ENCODE data around the gene PROCA1.
A peak's percentile ranks its signal among the peaks of the same experiment; 100 is the strongest.

The PROCA1 gene, protein sequence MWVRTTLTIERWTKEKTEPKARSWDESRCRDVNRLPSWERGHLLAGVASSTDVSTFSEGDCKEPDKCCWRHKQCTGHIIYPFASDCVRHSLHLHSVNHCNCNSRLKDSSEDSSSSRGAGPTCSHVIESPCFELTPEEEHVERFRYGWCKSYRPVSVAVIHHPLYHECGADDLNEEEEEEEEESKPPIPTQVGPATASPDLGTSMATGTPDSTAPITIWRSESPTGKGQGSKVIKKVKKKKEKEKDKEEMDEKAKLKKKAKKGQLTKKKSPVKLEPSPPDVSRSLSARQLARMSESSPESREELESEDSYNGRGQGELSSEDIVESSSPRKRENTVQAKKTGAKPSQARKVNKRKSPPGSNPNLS

DNA sequence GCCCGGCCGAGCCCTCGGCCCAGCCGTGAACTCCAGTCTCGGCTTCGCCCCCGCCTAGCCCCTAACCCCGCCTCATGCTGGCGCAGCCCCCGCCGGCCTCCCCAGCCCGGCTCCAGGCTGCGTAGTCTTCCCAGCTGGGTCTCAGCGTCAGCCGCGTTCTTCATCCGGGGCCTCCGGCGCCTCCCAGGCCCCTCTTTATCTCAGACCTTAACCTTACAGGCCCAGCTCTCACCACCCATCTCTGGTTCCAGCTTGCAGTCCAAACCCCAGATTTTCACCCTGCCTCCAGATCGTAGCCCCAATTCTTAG lies at the start of gene PROCA1:
PROCA1 (minus strand) TSS at position 166 of the 309 bp plus-strand sequence. CDS start 228 bp downstream, outside the sequence.
- DNase-seq (ENCODE audit: low spot score), result no peak

DNA sequence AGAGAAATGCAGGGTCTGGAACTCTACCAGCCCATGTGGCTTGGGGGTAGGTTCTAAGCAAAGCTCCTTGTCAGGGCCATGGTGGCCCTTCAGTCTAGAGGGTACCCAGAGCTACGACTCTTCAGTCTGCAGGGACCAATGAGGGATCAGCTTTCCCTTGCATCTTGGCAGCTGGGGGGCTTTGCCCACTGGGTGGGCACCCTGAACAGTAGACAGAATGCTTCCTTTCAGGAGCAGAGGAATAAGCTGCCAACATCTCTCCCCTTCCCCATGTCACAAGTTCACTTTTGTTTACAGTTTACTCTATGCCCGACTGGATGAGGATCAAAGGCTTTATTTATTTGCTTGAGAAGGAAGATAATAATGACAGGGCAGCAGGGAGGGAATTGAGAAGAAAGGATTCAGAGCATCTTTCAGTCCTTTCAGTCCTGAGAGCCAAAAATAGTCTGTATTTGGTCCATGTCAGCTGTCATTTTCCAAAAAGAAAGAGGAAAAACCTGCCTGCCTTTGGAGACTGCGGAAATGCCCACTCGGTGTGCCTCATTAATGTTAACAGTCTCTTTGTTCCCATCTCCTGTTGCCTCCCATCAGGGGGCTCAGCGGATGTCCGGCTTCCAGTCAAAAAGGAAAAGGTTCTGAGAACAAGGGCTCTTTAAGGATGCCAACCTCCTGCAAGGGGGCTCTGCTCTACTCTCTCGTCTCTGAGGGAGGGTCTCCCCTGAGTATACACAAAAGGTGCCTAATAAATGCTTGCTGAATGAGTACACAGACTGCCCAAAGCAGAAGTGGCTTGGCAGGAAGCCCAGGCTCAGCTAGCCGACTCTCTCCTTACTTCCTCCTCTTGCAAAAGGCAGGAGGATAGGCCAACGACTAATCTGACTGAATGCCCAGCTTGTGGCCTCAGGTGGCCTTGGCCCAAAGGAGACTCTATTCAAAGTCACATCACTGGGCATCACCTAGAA lies 49.2 kb upstream of the PROCA1 start:
- no peak for DNase-seq (ENCODE audit: low spot score)

DNA sequence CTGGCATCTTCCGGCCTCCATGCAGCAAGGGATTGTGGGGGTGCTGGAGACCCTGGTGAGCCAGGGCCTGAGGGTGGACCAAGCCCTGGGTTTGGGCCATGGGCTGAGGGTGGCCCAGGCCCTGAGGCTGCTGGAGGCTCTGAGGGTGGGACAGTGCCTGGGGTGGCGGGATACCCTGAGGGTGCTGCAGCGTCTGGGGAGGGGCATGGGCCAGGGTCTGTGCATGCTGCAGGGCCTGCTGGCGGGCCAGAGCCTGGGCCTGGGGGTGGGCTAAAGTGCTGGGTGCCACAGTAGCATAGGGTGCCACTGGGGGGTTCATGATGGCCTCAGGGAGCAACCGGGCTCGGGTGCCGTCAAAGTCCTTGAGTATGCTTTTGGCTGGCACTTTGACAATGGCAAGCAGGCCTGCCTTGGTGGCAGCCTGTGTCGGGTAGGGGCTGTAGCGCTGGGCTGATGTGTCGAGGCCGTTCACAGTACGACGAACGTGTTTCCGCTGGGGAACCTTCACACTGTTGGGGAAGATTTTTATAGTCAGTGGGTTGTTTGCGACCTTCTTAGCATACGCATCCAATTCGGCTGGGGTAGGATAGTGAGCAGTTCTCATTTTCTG lies 47.7 kb upstream of the PROCA1 start:
- DNase-seq (ENCODE audit: low spot score), result no peak

DNA sequence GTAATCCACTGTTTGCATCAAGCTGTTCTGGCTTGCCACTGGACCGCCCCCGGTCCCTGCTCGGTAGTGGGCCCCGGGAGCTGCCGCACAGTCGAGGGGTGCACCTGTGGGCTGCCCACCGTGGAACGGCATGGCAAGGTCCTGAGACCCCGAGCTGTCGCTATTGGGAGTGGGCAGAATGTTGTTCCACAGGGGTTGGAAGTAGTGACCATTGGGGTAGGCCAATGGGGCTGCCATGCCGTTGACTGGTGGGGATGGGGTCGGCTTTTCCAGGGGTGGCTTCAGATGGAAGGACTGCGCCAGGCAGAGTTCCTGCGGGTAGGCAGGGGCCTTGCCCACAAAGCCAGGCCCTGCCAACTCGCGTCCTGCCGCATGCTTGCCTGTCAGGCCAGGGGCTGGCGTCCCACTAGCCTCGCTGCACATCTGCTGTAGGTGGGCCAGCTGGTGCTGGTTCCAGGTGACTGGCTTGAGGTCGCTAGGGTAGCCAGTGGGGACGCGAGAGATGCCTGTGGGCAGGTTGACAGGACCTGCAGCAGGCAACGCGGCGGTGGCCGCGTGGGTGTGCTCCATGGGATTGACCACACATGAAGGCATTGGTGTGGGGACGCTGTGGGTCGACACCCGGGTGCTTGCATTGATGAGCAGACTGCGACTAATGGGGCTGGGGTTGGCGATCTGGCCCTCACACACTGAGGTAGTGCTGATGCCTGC lies 46.9 kb upstream of the PROCA1 start:
- DNase-seq (ENCODE audit: low spot score), result no peak

GRCh38 chr17:28756049-28756804 lies 44.5 kb upstream of the PROCA1 start:
- no peak for DNase-seq (ENCODE audit: low spot score)

DNA sequence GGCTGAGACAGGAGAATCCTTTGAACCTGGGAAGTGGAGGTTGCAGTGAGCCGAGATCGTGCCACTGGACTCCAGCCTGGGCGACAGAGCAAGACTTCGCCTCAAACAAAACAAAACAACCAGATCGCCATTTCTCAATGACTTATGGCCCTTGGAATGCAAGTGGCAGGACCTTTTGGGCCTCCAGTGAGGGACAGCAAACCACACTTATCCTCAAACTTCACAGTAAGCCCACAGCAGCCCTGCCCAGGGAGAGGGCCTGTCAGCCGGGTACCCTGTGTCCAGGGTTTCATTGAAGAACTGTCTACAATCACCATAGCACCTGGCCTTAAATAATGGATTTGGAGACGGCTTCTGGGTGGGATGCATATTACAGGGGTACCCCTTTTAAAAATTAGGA lies 43.8 kb upstream of the PROCA1 start:
- no peak for DNase-seq (ENCODE audit: low spot score)

DNA sequence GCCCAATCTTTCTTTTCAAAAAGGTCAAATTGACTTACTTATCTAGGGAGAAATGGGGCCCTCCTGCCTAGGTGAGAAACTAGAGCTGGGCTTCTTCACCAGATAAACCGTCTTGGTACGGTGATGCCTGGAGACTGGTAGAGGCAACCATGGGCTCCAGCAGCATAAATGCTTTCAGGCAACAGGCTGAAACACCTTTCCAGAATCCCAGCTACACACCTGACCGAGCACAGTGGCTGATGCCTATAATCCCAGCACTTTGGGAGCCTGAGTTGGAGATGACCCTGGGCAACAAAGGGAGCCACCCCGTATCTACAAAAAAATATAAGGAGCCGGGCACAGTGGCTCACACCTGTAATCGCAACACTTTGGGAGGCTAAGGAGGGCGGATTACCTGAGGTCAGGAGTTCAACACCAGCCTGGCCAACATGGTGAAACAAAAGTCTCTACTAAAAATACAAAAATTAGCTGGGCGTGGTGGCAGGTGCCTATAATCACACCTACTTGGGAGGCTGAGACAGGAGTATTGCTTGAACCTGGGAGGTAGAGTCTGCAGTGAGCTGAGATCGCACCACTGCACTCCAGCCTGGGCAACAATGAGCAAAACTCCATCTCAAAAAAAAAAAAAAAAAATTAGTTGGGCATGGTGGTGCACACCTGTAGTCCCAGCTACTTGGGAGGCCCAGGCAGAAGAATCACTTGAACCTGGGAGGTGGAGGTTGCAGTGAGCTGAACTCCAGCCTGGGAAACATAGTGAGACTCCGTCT lies 40.1 kb upstream of the PROCA1 start:
- no peak for DNase-seq (ENCODE audit: low spot score)

DNA sequence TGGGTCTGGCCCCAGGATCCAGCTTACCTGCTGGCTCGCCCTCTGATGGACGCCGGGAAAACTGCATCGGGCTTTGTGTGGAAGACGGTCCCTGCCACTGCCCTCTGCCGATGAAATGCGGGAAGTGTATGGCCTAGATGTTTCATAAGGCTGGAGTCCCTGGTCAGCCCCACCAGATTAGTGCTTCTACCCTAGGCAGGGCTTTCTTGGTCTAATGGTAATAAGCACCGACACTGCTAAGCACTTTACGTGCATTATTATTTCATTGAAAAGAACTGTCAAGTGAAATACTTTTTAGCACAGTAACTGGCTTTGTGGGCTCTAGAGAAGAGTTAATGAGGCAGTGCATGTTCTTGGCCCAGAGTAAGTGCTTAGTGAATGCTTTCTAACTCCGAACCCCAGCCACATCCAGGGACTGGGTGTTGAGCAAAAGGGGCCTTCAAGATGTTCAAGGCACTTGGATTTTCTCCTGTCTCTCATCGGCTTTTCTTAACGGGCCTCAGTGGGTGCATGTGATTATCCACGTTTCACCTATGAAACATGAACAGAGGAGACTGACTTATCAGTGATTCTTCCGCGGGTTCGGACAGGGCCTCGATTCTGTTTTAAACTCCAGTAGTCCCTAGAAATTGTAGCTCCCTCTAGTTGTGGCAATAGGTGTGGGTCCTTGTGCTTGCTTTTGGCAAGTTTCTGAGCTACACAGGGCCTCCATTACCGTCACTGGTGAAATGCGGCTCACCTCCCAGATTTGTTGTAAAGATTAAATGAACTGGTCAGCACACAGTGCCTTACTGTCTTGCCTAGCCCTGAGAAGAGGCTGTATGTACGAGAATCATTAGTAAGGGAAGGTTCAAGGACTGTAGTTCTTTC lies 38.7 kb upstream of the PROCA1 start:
- peak; percentile 86 for DNase-seq (ENCODE audit: low spot score)

GRCh38 chr17:28749516-28750177 lies 38.0 kb upstream of the PROCA1 start:
- DNase-seq (ENCODE audit: low spot score), result no peak

DNA sequence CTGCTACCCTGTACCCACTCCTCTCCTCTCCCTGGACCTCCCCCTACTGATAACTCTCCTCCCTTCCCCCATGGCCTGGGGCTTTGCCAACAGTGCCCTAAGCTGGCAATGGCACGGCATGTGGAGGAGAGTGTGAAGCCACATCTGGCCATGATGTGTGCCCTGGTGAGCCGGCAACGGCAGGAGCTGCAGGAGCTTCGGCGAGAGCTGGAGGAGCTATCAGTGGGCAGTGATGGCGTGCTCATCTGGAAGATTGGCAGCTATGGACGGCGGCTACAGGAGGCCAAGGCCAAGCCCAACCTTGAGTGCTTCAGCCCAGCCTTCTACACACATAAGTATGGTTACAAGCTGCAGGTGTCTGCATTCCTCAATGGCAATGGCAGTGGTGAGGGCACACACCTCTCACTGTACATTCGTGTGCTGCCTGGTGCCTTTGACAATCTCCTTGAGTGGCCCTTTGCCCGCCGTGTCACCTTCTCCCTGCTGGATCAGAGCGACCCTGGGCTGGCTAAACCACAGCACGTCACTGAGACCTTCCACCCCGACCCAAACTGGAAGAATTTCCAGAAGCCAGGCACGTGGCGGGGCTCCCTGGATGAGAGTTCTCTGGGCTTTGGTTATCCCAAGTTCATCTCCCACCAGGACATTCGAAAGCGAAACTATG lies 37.3 kb upstream of the PROCA1 start:
- no peak for DNase-seq (ENCODE audit: low spot score)

GRCh38 chr17:28747801-28748750 lies 36.4 kb upstream of the PROCA1 start:
- no peak for DNase-seq (ENCODE audit: low spot score)

GRCh38 chr17:28747051-28747691 lies 35.5 kb upstream of the PROCA1 start:
- no peak for DNase-seq (ENCODE audit: low spot score)

DNA sequence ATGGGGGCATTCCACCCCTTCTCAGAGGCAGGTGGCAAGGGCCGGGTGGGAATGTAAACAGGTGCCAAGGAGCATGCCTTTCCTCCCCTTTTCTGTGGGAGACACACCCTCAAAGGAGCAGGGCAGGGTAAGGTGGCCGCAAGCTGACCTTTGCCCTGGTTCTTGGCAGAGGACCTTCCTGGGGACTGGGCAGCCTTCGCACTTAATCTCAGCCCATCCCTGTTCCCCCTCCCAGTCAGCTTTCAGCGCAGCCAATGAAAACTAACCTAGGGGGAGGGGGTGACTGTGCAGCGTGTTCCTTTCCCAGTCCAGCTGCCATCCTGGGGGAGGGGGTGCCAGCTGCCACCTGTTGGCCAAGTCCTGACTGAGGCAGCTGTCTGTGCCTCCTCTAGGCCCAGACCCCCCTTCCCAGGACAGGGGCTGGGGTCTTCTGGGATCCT lies 34.9 kb upstream of the PROCA1 start:
- no peak for DNase-seq (ENCODE audit: low spot score)

DNA sequence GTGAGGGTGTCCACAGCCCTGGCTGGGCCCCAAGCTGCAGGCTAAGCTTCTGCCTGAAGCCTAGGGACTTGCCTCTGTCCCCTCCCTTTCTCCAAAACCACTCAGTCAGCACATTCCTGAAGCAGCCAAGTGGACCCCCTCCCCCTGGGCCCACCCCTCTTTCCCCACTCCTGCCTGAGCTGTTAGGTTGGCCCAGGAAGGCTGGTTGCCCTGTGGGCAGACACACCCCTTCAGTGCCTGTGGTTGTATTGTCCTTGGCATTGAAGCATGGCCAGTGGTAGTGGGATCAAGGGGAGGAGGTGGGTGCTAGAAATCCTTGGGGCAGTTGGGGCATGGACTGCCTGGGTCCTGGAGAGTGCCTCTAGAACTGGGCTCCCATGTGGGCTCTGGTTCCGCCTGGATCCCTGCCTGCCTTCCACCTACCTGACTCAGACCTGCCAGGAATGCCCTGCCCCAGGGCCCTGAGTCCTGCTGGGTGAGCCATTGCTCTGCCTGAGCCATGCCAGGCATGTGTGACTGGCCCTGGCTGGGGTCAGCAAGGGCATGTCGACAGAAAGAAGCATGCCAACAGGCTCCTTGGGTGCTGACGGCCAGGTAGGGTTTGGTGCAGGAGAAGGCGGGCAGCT lies 34.2 kb upstream of the PROCA1 start:
- no peak for DNase-seq (ENCODE audit: low spot score)

DNA sequence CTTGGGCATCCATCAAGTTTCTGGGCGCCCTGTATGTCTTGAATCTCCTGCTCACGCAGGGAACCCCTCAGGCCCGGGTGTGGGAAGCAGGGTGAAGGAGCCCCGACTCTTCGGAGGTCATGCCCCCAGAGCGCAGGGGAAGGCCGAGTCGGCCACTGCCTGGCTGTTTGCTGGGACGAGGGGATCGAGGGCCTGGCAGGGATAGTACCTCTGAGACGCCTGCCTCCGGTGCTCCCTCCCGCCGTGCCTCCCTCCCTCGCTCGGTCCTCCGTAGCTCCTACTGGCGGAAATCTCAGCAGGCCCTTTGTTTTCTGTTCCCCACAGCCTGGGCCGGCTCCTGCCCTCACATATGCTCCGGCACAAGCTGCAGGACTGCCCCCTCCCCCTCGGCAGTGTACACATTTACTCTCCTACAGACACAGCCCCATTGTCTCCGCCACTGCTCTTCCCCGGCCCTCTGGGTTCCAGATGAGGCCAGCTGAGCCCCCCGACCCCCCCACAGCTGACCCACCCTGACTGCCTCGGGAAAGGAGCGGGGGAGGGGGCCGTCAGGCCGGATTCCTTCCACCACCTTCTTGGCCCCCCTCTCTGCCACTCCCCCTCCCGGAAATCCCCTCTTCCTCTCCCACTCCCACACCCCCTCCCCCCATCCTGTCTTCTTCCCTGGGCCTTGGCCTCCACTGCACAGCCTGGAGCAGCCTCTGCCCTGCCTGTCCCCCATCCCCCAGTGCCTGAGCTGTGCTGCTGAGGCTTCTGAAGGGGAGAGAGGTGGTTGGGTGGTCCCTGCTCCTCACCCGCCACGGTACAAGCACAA lies 33.5 kb upstream of the PROCA1 start:
- DNase-seq (ENCODE audit: low spot score), result peak; percentile 68
